Immature natural killer cell (primary cell): ENCODE results near the gene UCN. TPM values are rescaled to one million over a fixed set of nuclear protein-coding genes. Genes with fewer than 3 reads are reported as not detected.
"Not testable (repeated sequence)": the region's sequence is repeated elsewhere in the genome, so short reads cannot be mapped to it uniquely, and the experiment has no call there.

Experiments
- DNase-seq, 3 donors: peaks; one replicate each; pipeline ENCODE4 v3.0.0; 2022; ENCODE audit warnings: mixed read lengths in 1 of 3
- H3K27ac Mint-ChIP-seq, 6 donors: one replicate each; pipeline ENCODE4 v1.8.0; 2020; ENCODE audit warnings: mixed read lengths in 6 of 6, mild to moderate bottlenecking in 5 of 6, inconsistent platforms in 4 of 6, moderate library complexity in 3 of 6
- H3K27me3 Mint-ChIP-seq, 3 donors: one replicate each; pipeline ENCODE4 v1.8.0; 2020 to 2021; ENCODE audit warnings: low read depth in 3 of 3, mild to moderate bottlenecking in 3 of 3, mixed read lengths in 3 of 3, moderate library complexity in 3 of 3, inconsistent platforms in 1 of 3
- H3K36me3 Mint-ChIP-seq, 3 donors: one replicate each; pipeline ENCODE4 v1.8.0; 2020; ENCODE audit warnings: mixed read lengths in 3 of 3, inconsistent platforms in 2 of 3, mild to moderate bottlenecking in 2 of 3
- H3K4me1 Mint-ChIP-seq, 2 donors: one replicate each; pipeline ENCODE4 v1.8.0; 2020; ENCODE audit warnings: inconsistent platforms in 2 of 2, mild to moderate bottlenecking in 2 of 2, mixed read lengths in 2 of 2, moderate library complexity in 1 of 2
- H3K4me3 Mint-ChIP-seq, 5 donors: one replicate each; pipeline ENCODE4 v1.8.0; 2020; ENCODE audit warnings: mild to moderate bottlenecking in 5 of 5, mixed read lengths in 5 of 5, inconsistent platforms in 3 of 5, moderate library complexity in 3 of 5
- H3K9me3 Mint-ChIP-seq, 6 donors: one replicate each; pipeline ENCODE4 v1.8.0; 2020; ENCODE audit warnings: mild to moderate bottlenecking in 6 of 6, mixed read lengths in 6 of 6, inconsistent platforms in 4 of 6, moderate library complexity in 3 of 6
- polyA plus RNA-seq, 3 donors: library from polyadenylated mRNA; unstranded; fragments of 300-500 nt; fragmentation: Illumina TruSeq; gene quantifications; one replicate each; pipeline ENCODE4 v1.2.3, GENCODE V29; 2021

UCN gene
- polyA plus RNA-seq, 3 donors from 2014 or later, result 0.66 TPM; not detected in 2

GRCh38 chr2:27323596-27324285, 15.5 kb upstream of the UCN start:
- DNase-seq, result no peak
- H3K4me3 Mint-ChIP-seq, result peak overlapping the region; percentile 95 to 100 (median 96)
- H3K9me3 Mint-ChIP-seq, result no peaks in the 10 kb centered on the region
- peaks cover 2 to 4% (median 2%) of the 10 kb centered on the region in 3 donors for H3K27me3 Mint-ChIP-seq
- H3K27ac Mint-ChIP-seq, result peak overlapping the region; percentile 97 to 99 (median 98)
- peaks cover 10 to 22% (median 15%) of the 10 kb centered on the region in 3 donors for H3K36me3 Mint-ChIP-seq
- peaks cover 23 to 36% of the 10 kb centered on the region in 2 donors for H3K4me1 Mint-ChIP-seq

GRCh38 chr2:27322766-27323595, 14.7 kb upstream of the UCN start, which contains the start of gene MPV17:
TSS of gene MPV17 (minus strand) at chr2:27323097. CDS start at chr2:27322517, 580 bp downstream.
- peaks cover 2 to 4% (median 2%) of the 10 kb centered on the region in 3 donors for H3K27me3 Mint-ChIP-seq
- peaks cover 23 to 36% of the 10 kb centered on the region in 2 donors for H3K4me1 Mint-ChIP-seq
- no peaks in the 10 kb centered on the region for H3K9me3 Mint-ChIP-seq
- peak within 1 kb of the TSS; percentile 95 to 100 (median 96) for H3K4me3 Mint-ChIP-seq
- H3K36me3 Mint-ChIP-seq, result peaks cover 10 to 16% (median 10%) of the 10 kb centered on the region in 3 donors
- peak; percentile 79 to 82 (median 82) for DNase-seq
- peak within 1 kb of the TSS; percentile 97 to 99 (median 98) for H3K27ac Mint-ChIP-seq

- peaks cover 2 to 4% (median 2%) of the 10 kb centered on the region in 3 donors for H3K27me3 Mint-ChIP-seq
- H3K9me3 Mint-ChIP-seq, result no peaks in the 10 kb centered on the region
- peak in 1 of 3 donors; percentile 4 for DNase-seq
- H3K4me3 Mint-ChIP-seq, result peak overlapping the region; percentile 95 to 100 (median 96)
- peaks cover 23 to 36% of the 10 kb centered on the region in 2 donors for H3K4me1 Mint-ChIP-seq
- peak overlapping the region; percentile 97 to 99 (median 98) for H3K27ac Mint-ChIP-seq
- peaks cover 7 to 16% (median 15%) of the 10 kb centered on the region in 3 donors for H3K36me3 Mint-ChIP-seq
Observed at GRCh38 chr2:27322301-27322765, 14.1 kb upstream of the UCN start.

GRCh38 chr2:27320958-27321543, 12.8 kb upstream of the UCN start:
- Mint-ChIP-seq H3K4me1 (peaks cover 23 to 36% of the 10 kb centered on the region in 2 donors), H3K9me3 (no peaks in the 10 kb centered on the region)

GRCh38 chr2:27319839-27320238, 11.6 kb upstream of the UCN start:
- H3K27ac Mint-ChIP-seq, DNase-seq, H3K9me3 Mint-ChIP-seq, H3K36me3 Mint-ChIP-seq, H3K4me3 Mint-ChIP-seq, H3K27me3 Mint-ChIP-seq: not testable (repeated sequence)
- peaks cover 23 to 36% of the 10 kb centered on the region in 2 donors for H3K4me1 Mint-ChIP-seq

More at GRCh38 chr2:27320958-27321543, 12.8 kb upstream of the UCN start:
- Mint-ChIP-seq H3K4me3 (peak overlapping the region in 1 of 5 donors; percentile 1), H3K36me3 (peaks cover 0 to 5% (median 5%) of the 10 kb centered on the region in 3 donors), H3K27ac (peak overlapping the region in 2 of 6 donors; percentile 49 to 99), H3K27me3 (peaks cover 2 to 4% (median 2%) of the 10 kb centered on the region in 3 donors)
- DNase-seq, result no peak

GRCh38 chr2:27316655-27317412, 8.6 kb upstream of the UCN start:
- H3K27me3 Mint-ChIP-seq, result peaks cover 0 to 1% (median 0%) of the 10 kb centered on the region in 3 donors
- no peak for DNase-seq
- H3K27ac Mint-ChIP-seq, result no peak overlapping the region
- no peaks in the 10 kb centered on the region for H3K9me3 Mint-ChIP-seq
- no peak overlapping the region for H3K4me3 Mint-ChIP-seq
- H3K4me1 Mint-ChIP-seq, result peaks cover 7 to 8% of the 10 kb centered on the region in 2 donors
- H3K36me3 Mint-ChIP-seq, result peaks cover 0 to 5% (median 0%) of the 10 kb centered on the region in 3 donors

GRCh38 chr2:27315122-27315521, 6.9 kb upstream of the UCN start:
- peaks cover 0 to 4% of the 10 kb centered on the region in 2 donors for H3K4me1 Mint-ChIP-seq
- H3K27me3 Mint-ChIP-seq, result peaks cover 0 to 1% (median 0%) of the 10 kb centered on the region in 3 donors
- H3K36me3 Mint-ChIP-seq, result peaks cover 4 to 8% (median 4%) of the 10 kb centered on the region in 3 donors
- H3K9me3 Mint-ChIP-seq, result no peaks in the 10 kb centered on the region
- H3K27ac Mint-ChIP-seq, result peak overlapping the region in 1 of 6 donors; percentile 31
- no peak overlapping the region for H3K4me3 Mint-ChIP-seq
- DNase-seq, result no peak

GRCh38 chr2:27314709-27315108, 6.5 kb upstream of the UCN start:
- H3K27me3 Mint-ChIP-seq, result peaks cover 0 to 1% (median 0%) of the 10 kb centered on the region in 3 donors
- H3K9me3 Mint-ChIP-seq, result no peaks in the 10 kb centered on the region
- peaks cover 0 to 4% of the 10 kb centered on the region in 2 donors for H3K4me1 Mint-ChIP-seq
- peaks cover 6 to 11% (median 7%) of the 10 kb centered on the region in 3 donors for H3K36me3 Mint-ChIP-seq
- H3K4me3 Mint-ChIP-seq, result no peak overlapping the region
- peak overlapping the region in 1 of 6 donors; percentile 31 for H3K27ac Mint-ChIP-seq
- DNase-seq, result no peak

GRCh38 chr2:27313882-27314645, 5.8 kb upstream of the UCN start:
- DNase-seq, result no peak
- no peaks in the 10 kb centered on the region for H3K9me3 Mint-ChIP-seq

GRCh38 chr2:27312152-27312551, 3.9 kb upstream of the UCN start:
- Mint-ChIP-seq H3K27ac (no peak overlapping the region), H3K9me3 (no peaks in the 10 kb centered on the region), H3K4me1 (peaks cover 0 to 5% of the 10 kb centered on the region in 2 donors), H3K4me3 (no peak overlapping the region), H3K36me3 (peaks cover 12 to 15% (median 15%) of the 10 kb centered on the region in 3 donors), H3K27me3 (peaks cover 0 to 5% (median 3%) of the 10 kb centered on the region in 3 donors)
- no peak for DNase-seq

More at GRCh38 chr2:27313882-27314645, 5.8 kb upstream of the UCN start:
- no peak overlapping the region for H3K27ac Mint-ChIP-seq
- H3K4me1 Mint-ChIP-seq, result peaks cover 0 to 4% of the 10 kb centered on the region in 2 donors
- H3K4me3 Mint-ChIP-seq, result no peak overlapping the region
- H3K27me3 Mint-ChIP-seq, result peaks cover 0 to 1% (median 0%) of the 10 kb centered on the region in 3 donors
- H3K36me3 Mint-ChIP-seq, result peaks cover 11 to 16% (median 12%) of the 10 kb centered on the region in 3 donors

- Mint-ChIP-seq H3K27ac (no peak overlapping the region), H3K4me3 (no peak overlapping the region), H3K27me3 (peaks cover 3 to 11% (median 7%) of the 10 kb centered on the region in 3 donors), H3K36me3 (peaks cover 12 to 15% (median 15%) of the 10 kb centered on the region in 3 donors), H3K9me3 (no peaks in the 10 kb centered on the region), H3K4me1 (peaks cover 0 to 7% of the 10 kb centered on the region in 2 donors)
- DNase-seq, result no peak
Observed at GRCh38 chr2:27309651-27310050, 1.4 kb upstream of the UCN start.
